Chondrocyte (in vitro differentiated cells): ENCODE results near the gene LYRM1. TPM values are rescaled to one million over a fixed set of nuclear protein-coding genes. Genes with fewer than 3 reads are reported as not detected.
"Not testable (repeated sequence)": the region's sequence is repeated elsewhere in the genome, so short reads cannot be mapped to it uniquely, and the experiment has no call there.

Source experiments
- DNase-seq: peaks from one replicate; pipeline ENCODE4 v3.0.0; 2021; ENCODE audit warnings: mixed read lengths, low spot score
- H3K27ac Mint-ChIP-seq: one replicate; pipeline ENCODE4 v1.8.0; 2021; ENCODE audit warnings: mild to moderate bottlenecking, moderate library complexity, mixed read lengths; ENCODE audit not compliant: unreplicated experiment
- H3K27me3 Mint-ChIP-seq: 2 replicates; pipeline ENCODE4 v1.8.0; 2021; ENCODE audit warnings: low read depth, mixed read lengths
- H3K36me3 Mint-ChIP-seq: 2 replicates; pipeline ENCODE4 v1.8.0; 2021; ENCODE audit warnings: low read depth, mixed read lengths
- H3K4me1 Mint-ChIP-seq: 2 replicates; pipeline ENCODE4 v1.8.0; 2021; ENCODE audit warnings: low read depth, mild to moderate bottlenecking, mixed read lengths
- H3K4me3 Mint-ChIP-seq: one replicate; pipeline ENCODE4 v1.8.0; 2021; ENCODE audit warnings: mild to moderate bottlenecking, moderate library complexity, mixed read lengths; ENCODE audit not compliant: unreplicated experiment
- H3K9me3 Mint-ChIP-seq: 2 replicates; pipeline ENCODE4 v1.8.0; 2021; ENCODE audit warnings: low read depth, mixed read lengths
- total RNA-seq: library from RNA; stranded (reverse); gene quantifications from 3 replicates; pipeline ENCODE4 v1.2.1, GENCODE V29; 2021
- TF ChIP-seq, protein P1 (sequence below): fragments of 200-600 bp; sonication (generic); IDR thresholded peaks from 2 replicates; pipeline ENCODE4 v1.5.0; 2021; ENCODE audit warnings: antibody characterized with exemption, mild to moderate bottlenecking, moderate library complexity

LYRM1 gene
- total RNA-seq, 1 donor from 2014 or later: 20.1 TPM

DNA sequence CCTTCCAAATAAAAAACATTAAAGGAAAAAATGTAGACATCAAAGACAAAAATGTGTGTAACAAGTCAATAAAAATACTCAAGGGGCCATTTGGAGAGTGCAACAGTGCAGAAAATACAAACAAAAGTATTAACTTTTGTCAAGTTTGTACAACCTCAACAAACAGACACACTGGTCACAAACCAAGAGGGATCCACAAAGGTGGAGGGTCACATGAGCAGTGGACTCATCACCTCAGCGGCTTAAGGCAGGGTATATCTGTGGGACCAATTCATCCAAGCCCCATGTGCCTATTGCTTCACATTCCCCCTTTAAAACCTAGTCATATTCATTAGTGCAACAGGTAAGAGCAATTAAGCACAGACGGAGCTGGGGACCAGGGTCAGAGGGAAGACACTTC, 45.6 kb upstream of the LYRM1 start:
- Mint-ChIP-seq H3K27ac (no peak overlapping the region), H3K27me3 (no peaks in the 10 kb centered on the region), H3K36me3 (peaks cover 28% of the 10 kb centered on the region), H3K4me3 (no peak overlapping the region), H3K9me3 (no peaks in the 10 kb centered on the region), H3K4me1 (peaks cover 67% of the 10 kb centered on the region)
- TF ChIP-seq, protein P1, sequence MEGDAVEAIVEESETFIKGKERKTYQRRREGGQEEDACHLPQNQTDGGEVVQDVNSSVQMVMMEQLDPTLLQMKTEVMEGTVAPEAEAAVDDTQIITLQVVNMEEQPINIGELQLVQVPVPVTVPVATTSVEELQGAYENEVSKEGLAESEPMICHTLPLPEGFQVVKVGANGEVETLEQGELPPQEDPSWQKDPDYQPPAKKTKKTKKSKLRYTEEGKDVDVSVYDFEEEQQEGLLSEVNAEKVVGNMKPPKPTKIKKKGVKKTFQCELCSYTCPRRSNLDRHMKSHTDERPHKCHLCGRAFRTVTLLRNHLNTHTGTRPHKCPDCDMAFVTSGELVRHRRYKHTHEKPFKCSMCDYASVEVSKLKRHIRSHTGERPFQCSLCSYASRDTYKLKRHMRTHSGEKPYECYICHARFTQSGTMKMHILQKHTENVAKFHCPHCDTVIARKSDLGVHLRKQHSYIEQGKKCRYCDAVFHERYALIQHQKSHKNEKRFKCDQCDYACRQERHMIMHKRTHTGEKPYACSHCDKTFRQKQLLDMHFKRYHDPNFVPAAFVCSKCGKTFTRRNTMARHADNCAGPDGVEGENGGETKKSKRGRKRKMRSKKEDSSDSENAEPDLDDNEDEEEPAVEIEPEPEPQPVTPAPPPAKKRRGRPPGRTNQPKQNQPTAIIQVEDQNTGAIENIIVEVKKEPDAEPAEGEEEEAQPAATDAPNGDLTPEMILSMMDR: no peak
- DNase-seq: no peak

DNA sequence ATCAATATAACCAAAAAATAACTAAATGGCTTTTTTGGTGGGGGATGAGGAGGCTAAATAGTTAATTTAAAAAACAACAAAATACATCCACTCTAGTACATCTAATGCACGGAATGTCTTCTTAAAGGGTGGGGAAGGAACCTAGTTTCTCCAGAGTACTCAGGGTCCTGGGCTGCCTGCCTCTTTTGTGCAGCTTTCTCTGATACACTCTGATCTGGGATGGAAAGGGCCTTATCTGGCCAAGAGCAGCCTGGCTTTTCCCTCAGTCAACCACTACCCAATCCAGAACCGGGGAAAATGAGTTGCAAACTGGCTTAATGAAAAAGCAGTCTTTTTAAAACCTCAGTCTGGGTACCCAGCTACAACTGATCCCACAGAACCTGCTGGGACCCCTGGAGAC, 43.3 kb upstream of the LYRM1 start:
- Mint-ChIP-seq H3K9me3 (no peaks in the 10 kb centered on the region), H3K4me3 (no peak overlapping the region), H3K36me3 (peaks cover 41% of the 10 kb centered on the region), H3K4me1 (peaks cover 52% of the 10 kb centered on the region), H3K27ac (no peak overlapping the region), H3K27me3 (no peaks in the 10 kb centered on the region)
- TF ChIP-seq, protein P1: no peak
- DNase-seq: no peak

DNA sequence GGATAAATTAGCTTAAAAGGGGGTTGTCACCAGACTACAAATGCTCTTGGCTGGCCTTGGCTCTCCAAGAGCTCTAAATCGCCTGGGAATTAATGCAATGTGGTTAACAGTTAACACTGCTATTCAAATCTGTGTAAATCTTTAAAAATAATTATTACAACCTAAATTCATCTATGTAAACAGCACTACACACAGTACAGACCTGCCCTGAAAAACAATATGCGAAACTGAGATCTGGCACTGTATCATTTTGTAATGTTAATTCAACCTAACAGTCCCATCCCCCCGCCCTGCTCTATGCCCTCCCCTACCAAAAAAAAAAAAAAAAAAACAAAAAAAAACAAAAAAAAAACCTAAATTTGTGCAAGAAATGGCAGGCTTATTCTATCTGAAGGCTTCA, 41.3 kb upstream of the LYRM1 start:
- Mint-ChIP-seq H3K36me3 (peaks cover 39% of the 10 kb centered on the region), H3K4me3 (no peak overlapping the region), H3K27me3 (no peaks in the 10 kb centered on the region), H3K27ac (peak overlapping the region; percentile 72), H3K4me1 (peaks cover 48% of the 10 kb centered on the region), H3K9me3 (no peaks in the 10 kb centered on the region)
- TF ChIP-seq, protein P1: no peak
- no peak for DNase-seq

DNA sequence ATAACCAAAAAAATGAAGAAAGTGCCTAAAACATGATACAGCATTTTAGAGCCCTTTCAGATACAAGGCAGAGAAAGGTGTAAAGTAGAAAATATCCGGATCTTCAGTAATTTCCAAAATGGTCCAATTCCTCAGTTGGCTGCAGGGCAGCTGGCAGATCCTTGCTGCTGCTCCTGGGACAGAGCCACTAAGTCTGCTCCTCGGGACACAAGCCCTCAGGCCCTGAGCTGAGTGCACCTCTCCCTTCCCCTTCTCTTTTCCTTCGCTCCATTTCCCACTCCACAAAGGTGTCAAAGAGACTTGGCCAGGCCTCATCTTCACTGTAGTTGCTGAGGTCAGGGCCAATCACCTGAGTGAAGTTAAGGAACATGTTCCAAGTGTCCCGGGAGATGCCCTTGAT, 40.9 kb upstream of the LYRM1 start:
- H3K27ac Mint-ChIP-seq: peak overlapping the region; percentile 72
- DNase-seq: no peak

DNA sequence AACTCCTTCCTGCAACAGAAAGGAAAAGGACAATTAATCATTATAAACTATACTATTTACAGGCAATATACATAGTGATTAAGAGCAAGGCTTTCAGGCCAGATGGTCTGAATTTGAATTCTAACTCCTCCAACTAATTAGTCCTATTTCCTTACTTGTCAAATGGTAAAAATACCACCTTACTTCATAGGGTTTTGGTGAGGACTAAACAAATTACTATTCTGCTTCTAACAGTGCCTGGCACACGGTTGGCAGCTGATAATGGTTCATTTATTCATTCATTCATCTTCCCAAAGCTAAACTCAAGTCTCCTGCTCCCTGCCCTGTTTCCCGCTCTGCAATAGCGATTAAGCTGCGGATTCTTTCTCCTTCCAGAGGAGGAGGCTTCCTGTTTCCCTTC, 40.2 kb upstream of the LYRM1 start:
- Mint-ChIP-seq H3K27ac (no peak overlapping the region), H3K4me3 (no peak overlapping the region)
- TF ChIP-seq, protein P1: no peak

More for the DNA sequence above, 40.9 kb upstream of the LYRM1 start:
- TF ChIP-seq, protein P1: no peak
- H3K4me3 Mint-ChIP-seq: no peak overlapping the region
- H3K27me3 Mint-ChIP-seq: no peaks in the 10 kb centered on the region
- H3K4me1 Mint-ChIP-seq: peaks cover 49% of the 10 kb centered on the region
- peaks cover 2% of the 10 kb centered on the region for H3K9me3 Mint-ChIP-seq
- peaks cover 40% of the 10 kb centered on the region for H3K36me3 Mint-ChIP-seq

DNA sequence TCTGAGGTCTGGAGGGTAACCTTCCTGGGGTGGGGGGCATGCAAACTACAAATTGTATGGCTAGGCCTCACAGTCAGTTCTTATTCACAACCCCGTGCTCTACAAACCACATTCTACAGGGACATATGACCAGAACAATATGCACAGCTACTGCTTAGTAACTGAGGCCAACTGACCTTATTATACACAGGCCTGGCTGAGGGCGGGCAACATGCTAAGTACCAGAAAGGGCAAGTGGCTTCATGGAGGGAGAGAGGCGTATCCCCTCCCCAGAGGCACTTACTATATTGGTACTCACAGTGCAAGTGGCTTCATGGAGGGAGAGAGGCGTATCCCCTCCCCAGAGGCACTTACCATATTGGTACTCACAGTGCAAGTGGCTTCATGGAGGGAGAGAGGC, 39.6 kb upstream of the LYRM1 start:
- not testable (repeated sequence) for H3K27me3 Mint-ChIP-seq, H3K4me3 Mint-ChIP-seq, H3K27ac Mint-ChIP-seq, H3K9me3 Mint-ChIP-seq, DNase-seq
- Mint-ChIP-seq H3K36me3 (peaks cover 32% of the 10 kb centered on the region), H3K4me1 (peaks cover 56% of the 10 kb centered on the region)

More for the DNA sequence above, 40.2 kb upstream of the LYRM1 start:
- H3K36me3 Mint-ChIP-seq: peaks cover 36% of the 10 kb centered on the region
- peaks cover 54% of the 10 kb centered on the region for H3K4me1 Mint-ChIP-seq
- H3K27me3 Mint-ChIP-seq: no peaks in the 10 kb centered on the region
- peaks cover 2% of the 10 kb centered on the region for H3K9me3 Mint-ChIP-seq
- no peak for DNase-seq
